Measurements from ENCODE around the gene FXYD6. TPM values are rescaled to one million over a fixed set of nuclear protein-coding genes. Genes with fewer than 3 reads are reported as not detected.

The FXYD6 gene
- total RNA-seq, 4 donors from 2014 or later: 7.6 to 20.0 (median 13.9) TPM

- no peak for TF ChIP-seq CTCF (IDR thresholded peaks at IDR 0.05; ENCODE audit: low read depth)
Measured at GRCh38 chr11:117843666-117844484, 32.6 kb downstream of the FXYD6 start.

GRCh38 chr11:117842131-117842941 lies 34.1 kb downstream of the FXYD6 start:
- TF ChIP-seq CTCF (IDR thresholded peaks at IDR 0.05; ENCODE audit: low read depth): no peak

- no peak for TF ChIP-seq CTCF (IDR thresholded peaks at IDR 0.05; ENCODE audit: low read depth)
Measured at GRCh38 chr11:117841551-117842031, 34.9 kb downstream of the FXYD6 start.

- TF ChIP-seq CTCF (IDR thresholded peaks at IDR 0.05; ENCODE audit: low read depth): no peak
Measured at GRCh38 chr11:117840881-117841550, 35.4 kb downstream of the FXYD6 start.

GRCh38 chr11:117839936-117840813 lies 36.3 kb downstream of the FXYD6 start:
- no peak for TF ChIP-seq CTCF (IDR thresholded peaks at IDR 0.05; ENCODE audit: low read depth)

GRCh38 chr11:117839380-117839881 lies 37.0 kb downstream of the FXYD6 start:
- no peak for TF ChIP-seq CTCF (IDR thresholded peaks at IDR 0.05; ENCODE audit: low read depth)

Measured in subcutaneous adipose tissue (tissue), 4 donors.